8988T (cell line): ENCODE measurements around the gene ETV4.
"Not testable (repeated sequence)": the region's sequence is repeated elsewhere in the genome, so short reads cannot be mapped to it uniquely, and the experiment has no call there.

Experiments used
- DNase-seq: peaks from one replicate; pipeline ENCODE4 v3.0.0; 2011

Gene ETV4

GRCh38 chr17:43509440-43509839, 36.7 kb downstream of the ETV4 start:
- DNase-seq: not testable (repeated sequence)

- no peak for DNase-seq
Observed at GRCh38 chr17:43490621-43491020, 55.5 kb downstream of the ETV4 start.

- peak; percentile 46 for DNase-seq
Observed at GRCh38 chr17:43483674-43484551, 62.2 kb downstream of the ETV4 start, which contains the start of gene DHX8. Gene DHX8 (plus strand): TSS chr17:43483975. CDS start chr17:43484038, 63 bp downstream.

GRCh38 chr17:43482103-43483012, 63.8 kb downstream of the ETV4 start:
- DNase-seq: no peak

- DNase-seq: no peak
Observed at GRCh38 chr17:43479948-43480347, 66.2 kb downstream of the ETV4 start.
